ENCODE data around the gene ABCC9.

- TF ChIP-seq CTCF (IDR thresholded peaks at IDR 0.05) (no peak), POLR2A (IDR thresholded peaks at IDR 0.05) (no peak)
Observed at GRCh38 chr12:21764065-21764464, 177.2 kb downstream of the ABCC9 start.
